Brain microvascular endothelial cell (primary cell): ENCODE measurements around the gene LMBR1.

Experiments used
- DNase-seq: peaks from one replicate; pipeline ENCODE4 v3.0.0-alpha.2; 2020
- H3K27ac ChIP-seq: fragments of 250-450 bp; sonication (Bioruptor Pico); 2 replicates; pipeline ENCODE4 v1.5.1; 2020; ENCODE audit warnings: mild to moderate bottlenecking, moderate library complexity
- H3K27me3 ChIP-seq: fragments of 250-450 bp; sonication (Bioruptor Pico); replicated peaks from 2 replicates; pipeline ENCODE4 v1.5.1; 2020; ENCODE audit warnings: mild to moderate bottlenecking
- H3K36me3 ChIP-seq: fragments of 250-450 bp; sonication (Bioruptor Pico); replicated peaks from 2 replicates; pipeline ENCODE4 v1.5.1; 2020; ENCODE audit warnings: mild to moderate bottlenecking
- H3K4me3 ChIP-seq: 2 replicates; pipeline ENCODE4 v1.5.1; 2011; ENCODE audit warnings: low read depth, mild to moderate bottlenecking, control low read depth, low read length, moderate library complexity
- in situ Hi-C: cut with HindIII; loops from 2 replicates; pipeline ENCODE4 v1.10.0; 2017; ENCODE audit warnings: low sequenced_read_pairs, low pct_ligation_motif_present
- TF ChIP-seq, protein P1 (sequence below): IDR thresholded peaks from 2 replicates; pipeline ENCODE4 v1.5.1; 2011; ENCODE audit warnings: low read depth, mild to moderate bottlenecking, moderate library complexity, low read length, control low read depth, inconsistent platforms; ENCODE audit errors: missing control alignments

LMBR1 gene

DNA sequence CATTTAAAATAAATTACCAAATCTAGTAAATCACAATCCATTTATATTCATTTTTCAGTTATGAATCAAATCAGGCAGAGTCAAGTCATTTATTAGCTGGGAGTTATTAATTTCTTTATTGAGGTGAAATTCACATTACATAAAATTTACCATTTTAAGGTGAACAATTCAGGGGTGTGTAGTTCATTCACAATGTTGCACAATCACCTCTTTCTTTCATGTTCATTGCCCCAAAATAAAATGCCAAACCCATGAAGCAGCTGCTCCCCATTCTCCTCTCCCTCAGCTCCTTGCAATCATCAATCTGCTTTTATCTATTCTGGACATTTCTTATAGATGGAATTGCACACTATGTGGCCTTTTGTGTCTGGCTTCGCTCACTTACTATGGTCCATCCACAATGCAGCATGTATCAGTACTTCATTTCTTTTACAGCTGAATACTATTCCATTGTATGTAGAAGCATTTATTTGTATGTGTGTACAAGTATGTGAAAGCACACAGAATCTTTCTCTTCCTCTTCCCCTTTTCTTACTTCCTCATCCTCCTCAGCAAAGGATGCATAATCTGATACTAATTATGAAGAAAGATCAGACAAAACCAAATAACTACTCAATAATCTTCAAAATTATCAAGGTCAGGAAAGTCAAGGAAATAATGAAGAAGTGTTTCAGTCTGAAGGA, 60.6 kb downstream of the LMBR1 start:
- in situ Hi-C loops, result no loop called here
- TF ChIP-seq, protein P1, sequence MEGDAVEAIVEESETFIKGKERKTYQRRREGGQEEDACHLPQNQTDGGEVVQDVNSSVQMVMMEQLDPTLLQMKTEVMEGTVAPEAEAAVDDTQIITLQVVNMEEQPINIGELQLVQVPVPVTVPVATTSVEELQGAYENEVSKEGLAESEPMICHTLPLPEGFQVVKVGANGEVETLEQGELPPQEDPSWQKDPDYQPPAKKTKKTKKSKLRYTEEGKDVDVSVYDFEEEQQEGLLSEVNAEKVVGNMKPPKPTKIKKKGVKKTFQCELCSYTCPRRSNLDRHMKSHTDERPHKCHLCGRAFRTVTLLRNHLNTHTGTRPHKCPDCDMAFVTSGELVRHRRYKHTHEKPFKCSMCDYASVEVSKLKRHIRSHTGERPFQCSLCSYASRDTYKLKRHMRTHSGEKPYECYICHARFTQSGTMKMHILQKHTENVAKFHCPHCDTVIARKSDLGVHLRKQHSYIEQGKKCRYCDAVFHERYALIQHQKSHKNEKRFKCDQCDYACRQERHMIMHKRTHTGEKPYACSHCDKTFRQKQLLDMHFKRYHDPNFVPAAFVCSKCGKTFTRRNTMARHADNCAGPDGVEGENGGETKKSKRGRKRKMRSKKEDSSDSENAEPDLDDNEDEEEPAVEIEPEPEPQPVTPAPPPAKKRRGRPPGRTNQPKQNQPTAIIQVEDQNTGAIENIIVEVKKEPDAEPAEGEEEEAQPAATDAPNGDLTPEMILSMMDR, result no peak
- Histone ChIP-seq H3K27ac (no peak overlapping the region), H3K27me3 (no peaks in the 10 kb centered on the region), H3K4me3 (no peak overlapping the region), H3K36me3 (no peaks in the 10 kb centered on the region)
- DNase-seq, result no peak

DNA sequence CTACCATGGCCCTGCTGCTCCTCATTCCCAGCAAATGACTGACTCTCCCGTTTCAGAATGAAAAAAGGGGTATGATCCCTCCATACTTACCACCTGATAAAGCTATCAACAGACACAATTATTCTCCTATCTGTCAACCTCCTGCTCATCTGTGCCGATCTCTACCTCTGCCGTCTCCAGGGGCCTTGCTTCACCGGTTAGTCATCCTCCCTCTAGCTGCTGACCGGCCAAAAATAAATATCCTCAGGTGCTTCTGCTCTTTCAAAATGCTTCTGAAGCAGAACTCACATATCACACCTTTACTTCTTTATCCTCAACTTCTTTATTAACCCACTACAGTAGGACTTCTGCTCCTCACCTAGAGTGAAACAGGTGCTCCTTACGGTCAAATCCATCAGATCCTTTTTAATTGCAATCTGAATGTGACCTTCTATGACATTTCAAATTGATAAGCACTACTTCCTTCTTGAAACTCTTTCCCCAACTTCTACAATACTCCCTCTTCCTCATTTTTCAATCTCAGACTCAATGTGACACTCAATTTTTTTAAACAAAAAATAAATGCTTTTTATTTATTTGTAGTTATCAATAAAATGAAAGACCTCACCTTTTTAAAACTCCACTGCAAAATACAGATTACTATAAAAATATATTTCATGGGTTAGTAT, 63.2 kb downstream of the LMBR1 start:
- no peak for DNase-seq
- Histone ChIP-seq H3K4me3 (no peak overlapping the region), H3K27ac (no peak overlapping the region), H3K27me3 (no peaks in the 10 kb centered on the region), H3K36me3 (no peaks in the 10 kb centered on the region)
- TF ChIP-seq, protein P1, result no peak
- in situ Hi-C loops, result no loop called here

DNA sequence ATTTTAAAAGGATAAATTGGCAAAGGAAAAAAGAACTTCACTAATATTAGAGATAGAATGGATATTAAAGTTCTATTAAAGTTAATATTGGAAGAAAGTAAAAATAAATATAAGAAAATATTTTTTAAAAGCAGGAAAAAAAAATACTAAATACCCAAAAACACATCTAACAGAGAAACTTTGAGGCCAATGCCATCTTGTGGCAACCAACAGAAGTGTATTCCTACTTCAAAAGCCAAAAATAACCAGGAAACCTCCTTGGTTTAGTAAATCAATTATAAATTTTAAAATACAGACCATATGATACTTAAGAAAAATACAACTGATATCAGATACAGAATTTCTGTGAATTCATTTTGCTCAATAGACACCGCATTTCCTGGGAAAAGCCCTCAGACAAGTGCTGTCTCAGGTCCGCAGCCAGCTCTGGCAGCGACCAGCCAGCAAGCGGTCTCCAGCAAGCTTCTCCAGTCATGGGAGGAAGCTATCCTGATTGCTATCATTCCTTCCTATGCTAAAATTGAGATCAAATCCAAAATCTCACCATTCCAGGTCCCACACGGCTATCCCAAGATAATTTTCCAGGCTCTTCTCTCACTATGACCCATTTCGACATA, 65.3 kb downstream of the LMBR1 start:
- no peaks in the 10 kb centered on the region for H3K27me3 ChIP-seq
- DNase-seq, result peak; percentile 9
- TF ChIP-seq, protein P1, result peak; percentile 52
- H3K27ac ChIP-seq, result no peak overlapping the region
- in situ Hi-C loops, result no loop called here
- no peaks in the 10 kb centered on the region for H3K36me3 ChIP-seq
- no peak overlapping the region for H3K4me3 ChIP-seq

DNA sequence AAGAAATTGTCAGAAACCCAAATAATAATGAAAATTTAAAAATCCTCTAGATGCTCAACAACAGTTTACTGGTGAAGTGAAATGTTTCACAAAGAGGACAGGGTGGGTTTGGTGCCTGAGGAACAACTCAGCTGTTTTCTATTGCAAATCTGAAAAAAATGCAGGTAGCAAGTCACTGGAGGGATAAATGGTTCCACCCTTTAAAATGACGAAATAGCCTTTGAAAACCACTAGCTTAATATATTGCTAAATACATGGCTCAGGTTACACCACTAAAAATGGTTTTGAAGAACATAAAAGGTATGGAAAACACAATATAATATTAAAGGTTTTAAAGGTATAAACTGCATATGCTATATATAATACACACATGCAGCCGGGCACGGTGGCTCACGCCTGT, 69.5 kb downstream of the LMBR1 start:
- in situ Hi-C loops, result no loop called here
- H3K27me3 ChIP-seq, result no peaks in the 10 kb centered on the region
- no peaks in the 10 kb centered on the region for H3K36me3 ChIP-seq
- no peak overlapping the region for H3K4me3 ChIP-seq
- TF ChIP-seq, protein P1, result no peak
- H3K27ac ChIP-seq, result no peak overlapping the region
- no peak for DNase-seq

DNA sequence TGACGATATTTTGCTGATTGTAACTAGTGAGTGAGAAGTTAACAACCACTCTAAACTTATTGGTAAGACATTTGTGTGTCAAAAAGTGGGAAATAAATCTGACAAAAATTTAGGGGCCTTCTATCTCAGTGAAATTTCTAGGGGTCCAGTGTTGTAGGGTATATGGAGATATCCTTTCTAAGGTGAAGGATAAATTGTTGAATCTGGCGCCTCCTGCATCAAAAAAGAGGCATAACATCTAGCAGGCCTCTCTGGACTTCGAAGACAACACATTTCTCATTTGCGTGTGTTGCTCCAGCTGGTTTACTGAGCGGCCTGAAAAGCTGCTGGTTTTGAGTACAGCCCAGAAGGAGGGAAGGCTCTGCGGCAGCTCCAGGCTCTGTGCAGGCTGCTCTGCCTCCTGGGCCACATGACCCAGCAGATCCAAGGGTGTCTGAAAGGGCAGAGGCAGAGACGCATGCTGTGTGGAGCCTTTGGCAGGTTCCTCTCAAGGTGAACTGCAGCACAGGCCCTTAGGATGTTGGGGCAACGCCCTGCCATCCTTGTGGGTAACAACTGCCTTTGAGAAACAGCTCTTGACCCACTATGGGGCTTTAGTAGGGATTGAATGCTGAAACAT, 72.4 kb downstream of the LMBR1 start:
- Histone ChIP-seq H3K4me3 (no peak overlapping the region), H3K36me3 (no peaks in the 10 kb centered on the region), H3K27ac (no peak overlapping the region), H3K27me3 (no peaks in the 10 kb centered on the region)
- TF ChIP-seq, protein P1, result peak; percentile 35
- DNase-seq, result no peak
- in situ Hi-C loops, result no loop called here
